Activated CD8-positive, alpha-beta memory T cell treated with anti-CD3 and anti-CD28 coated beads, Interleukin-2, amount 50 U/mL, for 48 hours (primary cell): Measurements from ENCODE around the gene RCAN3.

Experiments
- DNase-seq: peaks from one replicate; pipeline ENCODE4 v3.0.0-alpha.2; 2020

The RCAN3 gene

GRCh38 chr1:24586119-24586518 is 83.5 kb downstream of the RCAN3 start:
- DNase-seq: no peak

- DNase-seq: no peak
These were observed 84.6 kb downstream of the RCAN3 start for GRCh38 chr1:24586970-24587820.

GRCh38 chr1:24588573-24588972 is 85.9 kb downstream of the RCAN3 start:
- no peak for DNase-seq

- DNase-seq: no peak
These were observed 86.6 kb downstream of the RCAN3 start for GRCh38 chr1:24589200-24589599.
